WTC11 (cell line): Measurements from ENCODE around the gene CYSTM1. TPM values are rescaled to one million over a fixed set of nuclear protein-coding genes. Genes with fewer than 3 reads are reported as not detected.

Source experiments
- ATAC-seq: fragments of 200-7000 bp; cut with Tn5 transposase; 2 replicates; pipeline ENCODE4 v1.10.0; 2021; ENCODE audit warnings: mild to moderate bottlenecking, moderate library complexity
- CTCF ChIA-PET: fragments of 300-600 bp; sonication (Branson Sonifier 250); formaldehyde crosslinking; loops from one replicate; lab custom pipeline; 2021; ENCODE audit warnings: antibody characterized with exemption; lab: Charles Lee
- POLR2A ChIA-PET: fragments of 350-600 bp; sonication (Branson Sonifier 250); formaldehyde crosslinking; loops from one replicate; lab custom pipeline; 2021; ENCODE audit warnings: antibody characterized with exemption; lab: Charles Lee
- DNase-seq: peaks from one replicate; pipeline ENCODE4 v3.0.0; 2021; ENCODE audit warnings: low spot score
- H3K27ac Mint-ChIP-seq: 2 replicates; pipeline ENCODE4 v1.8.0; 2021; ENCODE audit warnings: mixed read lengths
- H3K27me3 Mint-ChIP-seq: 2 replicates; pipeline ENCODE4 v1.8.0; 2021; ENCODE audit warnings: low read depth, mild to moderate bottlenecking, moderate library complexity, mixed read lengths
- H3K36me3 Mint-ChIP-seq: 2 replicates; pipeline ENCODE4 v1.8.0; 2021; ENCODE audit warnings: mixed read lengths
- H3K4me1 Mint-ChIP-seq: 2 replicates; pipeline ENCODE4 v1.8.0; 2022; ENCODE audit warnings: mixed read lengths
- H3K4me3 Mint-ChIP-seq: 2 replicates; pipeline ENCODE4 v1.8.0; 2021; ENCODE audit warnings: mild to moderate bottlenecking, moderate library complexity, mixed read lengths
- H3K9me3 Mint-ChIP-seq: 2 replicates; pipeline ENCODE4 v1.8.0; 2021; ENCODE audit warnings: mixed read lengths
- CREB1 ChIP-seq: sonication (generic); formaldehyde crosslinking; IDR thresholded peaks from 2 replicates; pipeline ENCODE4 v1.8.0; 2023; ENCODE audit warnings: mild to moderate bottlenecking, missing genetic modification reagents
- EMX1 ChIP-seq: fragments of 250-450 bp; sonication (Bioruptor Pico); IDR thresholded peaks from 2 replicates; pipeline ENCODE4 v1.8.0; 2021; ENCODE audit warnings: mild to moderate bottlenecking
- GTF2I ChIP-seq: fragments of 250-450 bp; sonication (Bioruptor Pico); conservative IDR thresholded peaks from 2 replicates; pipeline ENCODE4 v1.4.0; 2021; ENCODE audit warnings: mild to moderate bottlenecking
- IRF2 ChIP-seq: sonication (generic); formaldehyde crosslinking; IDR thresholded peaks from 2 replicates; pipeline ENCODE4 v1.8.0; 2022; ENCODE audit warnings: low read depth, missing genetic modification reagents, borderline replicate concordance
- KAT7 ChIP-seq: sonication (generic); formaldehyde crosslinking; IDR thresholded peaks from 2 replicates; pipeline ENCODE4 v1.8.1; 2023; ENCODE audit warnings: missing genetic modification reagents, mild to moderate bottlenecking, borderline replicate concordance
- PRRX2 ChIP-seq: fragments of 250-450 bp; sonication (Bioruptor Pico); IDR thresholded peaks from 2 replicates; pipeline ENCODE4 v1.8.0; 2021; ENCODE audit warnings: mild to moderate bottlenecking
- TEAD4 ChIP-seq: sonication (generic); formaldehyde crosslinking; IDR thresholded peaks from 2 replicates; pipeline ENCODE4 v1.8.0; 2022; ENCODE audit warnings: mild to moderate bottlenecking, missing genetic modification reagents
- ZNF232 ChIP-seq: sonication (generic); formaldehyde crosslinking; IDR thresholded peaks from 2 replicates; pipeline ENCODE4 v1.8.0; 2022; ENCODE audit warnings: mild to moderate bottlenecking, missing genetic modification reagents
- ZNF423 ChIP-seq: fragments of 250-450 bp; sonication (Bioruptor Pico); IDR thresholded peaks from 2 replicates; pipeline ENCODE4 v2.1.2; 2022; ENCODE audit warnings: mild to moderate bottlenecking, moderate library complexity
- total RNA-seq: library from RNA; stranded (reverse); gene quantifications from 3 replicates; pipeline ENCODE4 v1.2.3, GENCODE V29; 2021
- TF ChIP-seq, protein P1 (sequence below): sonication (generic); formaldehyde crosslinking; IDR thresholded peaks from 2 replicates; pipeline ENCODE4 v1.8.1; 2022; ENCODE audit warnings: low read depth, mild to moderate bottlenecking, moderate library complexity, missing genetic modification reagents, borderline replicate concordance
- TF ChIP-seq, protein P2 (sequence below): sonication (generic); formaldehyde crosslinking; IDR thresholded peaks from 2 replicates; pipeline ENCODE4 v1.8.1; 2023; ENCODE audit warnings: mild to moderate bottlenecking, missing genetic modification reagents, moderate library complexity
- TF ChIP-seq, protein P3 (sequence below): sonication (generic); formaldehyde crosslinking; IDR thresholded peaks from 2 replicates; pipeline ENCODE4 v1.8.1; 2022; ENCODE audit warnings: low read depth, missing genetic modification reagents, borderline replicate concordance
- TF ChIP-seq, protein P4 (sequence below): sonication (generic); formaldehyde crosslinking; IDR thresholded peaks from 2 replicates; pipeline ENCODE4 v1.8.0; 2023; ENCODE audit warnings: mild to moderate bottlenecking, missing genetic modification reagents
- TF ChIP-seq, protein P5 (sequence below): fragments of 250-450 bp; sonication (Bioruptor Pico); conservative IDR thresholded peaks from 2 replicates; pipeline ENCODE4 v1.9.0; 2021; ENCODE audit warnings: mild to moderate bottlenecking
- TF ChIP-seq, protein P6 (sequence below): sonication (generic); formaldehyde crosslinking; IDR thresholded peaks from 2 replicates; pipeline ENCODE4 v1.8.0; 2022; ENCODE audit warnings: mild to moderate bottlenecking, missing genetic modification reagents
- TF ChIP-seq, protein P7 (sequence below): sonication (generic); formaldehyde crosslinking; IDR thresholded peaks from 2 replicates; pipeline ENCODE4 v1.8.0; 2022; ENCODE audit warnings: missing genetic modification reagents
- TF ChIP-seq, protein P8 (sequence below): sonication (generic); formaldehyde crosslinking; IDR thresholded peaks from 2 replicates; pipeline ENCODE4 v1.8.0; 2023; ENCODE audit warnings: missing genetic modification reagents, mild to moderate bottlenecking, borderline replicate concordance

Gene CYSTM1
- total RNA-seq, 1 experiment from 2014 or later = 29.3 TPM

DNA sequence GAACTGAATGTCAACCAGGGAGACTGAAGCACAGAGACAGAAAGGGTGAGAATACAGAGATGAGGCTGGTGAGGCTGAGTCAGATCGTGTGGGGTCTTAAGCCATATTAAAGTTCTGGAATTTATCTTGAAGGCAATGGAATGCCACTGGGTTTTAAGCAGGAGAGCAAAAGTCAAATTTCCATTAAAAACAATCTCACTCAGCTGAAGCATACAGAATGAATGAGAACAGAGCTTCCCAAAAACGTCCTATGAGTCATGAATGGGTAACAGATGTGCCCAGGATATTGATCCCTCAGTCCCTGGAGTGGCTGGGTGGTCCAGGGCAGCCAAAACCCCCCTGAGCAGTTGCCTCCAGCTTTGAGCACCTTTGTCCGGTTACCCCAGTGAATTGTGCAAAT, 83.0 kb downstream of the CYSTM1 start:
- H3K9me3 Mint-ChIP-seq = peaks cover 4% of the 10 kb centered on the region
- no peak overlapping the region for H3K4me3 Mint-ChIP-seq
- no peak overlapping the region for H3K27ac Mint-ChIP-seq
- ATAC-seq (no peak), DNase-seq (no peak)
- H3K36me3 Mint-ChIP-seq = peaks cover 8% of the 10 kb centered on the region; the same call in 1 of the 2 replicates
- ChIA-PET CTCF (interaction anchor here (4.5 to 4.8 kb wide), 2 partner anchors 13 to 88 kb away, joined by 29 to 34 read pairs; partner anchors contain the start of gene HBEGF), POLR2A (no interaction called here)
- TF ChIP-seq CREB1 (no peak), KAT7 (CRISPR knock-in tag) (no peak), GTF2I (CRISPR knock-in tag) (no peak)
- TF ChIP-seq, protein P1, sequence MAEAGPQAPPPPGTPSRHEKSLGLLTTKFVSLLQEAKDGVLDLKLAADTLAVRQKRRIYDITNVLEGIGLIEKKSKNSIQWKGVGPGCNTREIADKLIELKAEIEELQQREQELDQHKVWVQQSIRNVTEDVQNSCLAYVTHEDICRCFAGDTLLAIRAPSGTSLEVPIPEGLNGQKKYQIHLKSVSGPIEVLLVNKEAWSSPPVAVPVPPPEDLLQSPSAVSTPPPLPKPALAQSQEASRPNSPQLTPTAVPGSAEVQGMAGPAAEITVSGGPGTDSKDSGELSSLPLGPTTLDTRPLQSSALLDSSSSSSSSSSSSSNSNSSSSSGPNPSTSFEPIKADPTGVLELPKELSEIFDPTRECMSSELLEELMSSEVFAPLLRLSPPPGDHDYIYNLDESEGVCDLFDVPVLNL (CRISPR knock-in tag) = no peak
- TF ChIP-seq, protein P2, sequence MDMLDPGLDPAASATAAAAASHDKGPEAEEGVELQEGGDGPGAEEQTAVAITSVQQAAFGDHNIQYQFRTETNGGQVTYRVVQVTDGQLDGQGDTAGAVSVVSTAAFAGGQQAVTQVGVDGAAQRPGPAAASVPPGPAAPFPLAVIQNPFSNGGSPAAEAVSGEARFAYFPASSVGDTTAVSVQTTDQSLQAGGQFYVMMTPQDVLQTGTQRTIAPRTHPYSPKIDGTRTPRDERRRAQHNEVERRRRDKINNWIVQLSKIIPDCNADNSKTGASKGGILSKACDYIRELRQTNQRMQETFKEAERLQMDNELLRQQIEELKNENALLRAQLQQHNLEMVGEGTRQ (CRISPR knock-in tag) = no peak
- H3K4me1 Mint-ChIP-seq = peaks cover 10% of the 10 kb centered on the region
- no peaks in the 10 kb centered on the region for H3K27me3 Mint-ChIP-seq

DNA sequence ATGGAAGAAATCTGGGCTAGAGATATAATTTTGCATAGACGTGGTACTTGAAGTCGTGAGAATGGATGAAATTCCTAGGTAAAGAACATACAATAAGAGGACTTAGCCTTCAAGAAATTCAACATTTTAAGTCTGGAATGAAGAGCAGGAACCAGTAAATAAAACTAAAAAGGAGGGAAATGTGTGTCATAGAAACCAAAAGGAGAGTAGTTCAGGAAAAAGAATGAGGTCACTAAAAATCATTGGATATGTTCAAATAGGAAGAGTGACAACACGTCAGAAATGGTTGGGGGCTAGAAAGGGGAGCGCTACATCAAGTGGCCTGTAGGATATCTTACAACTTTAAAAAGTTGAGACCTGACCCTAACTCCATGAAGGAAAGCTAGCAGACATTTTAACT, 83.9 kb downstream of the CYSTM1 start:
- ChIA-PET POLR2A (no interaction called here), CTCF (interaction anchor here (4.5 to 4.8 kb wide), 2 partner anchors 14 to 87 kb away, joined by 29 to 34 read pairs; partner anchors contain the start of gene HBEGF)
- Mint-ChIP-seq H3K9me3 (peaks cover 4% of the 10 kb centered on the region), H3K27me3 (no peaks in the 10 kb centered on the region), H3K4me3 (no peak overlapping the region), H3K4me1 (peaks cover 10% of the 10 kb centered on the region), H3K27ac (no peak overlapping the region), H3K36me3 (peaks cover 8% of the 10 kb centered on the region; the same call in 1 of the 2 replicates)
- DNase-seq (no peak), ATAC-seq (no peak)
- TF ChIP-seq, protein P3, sequence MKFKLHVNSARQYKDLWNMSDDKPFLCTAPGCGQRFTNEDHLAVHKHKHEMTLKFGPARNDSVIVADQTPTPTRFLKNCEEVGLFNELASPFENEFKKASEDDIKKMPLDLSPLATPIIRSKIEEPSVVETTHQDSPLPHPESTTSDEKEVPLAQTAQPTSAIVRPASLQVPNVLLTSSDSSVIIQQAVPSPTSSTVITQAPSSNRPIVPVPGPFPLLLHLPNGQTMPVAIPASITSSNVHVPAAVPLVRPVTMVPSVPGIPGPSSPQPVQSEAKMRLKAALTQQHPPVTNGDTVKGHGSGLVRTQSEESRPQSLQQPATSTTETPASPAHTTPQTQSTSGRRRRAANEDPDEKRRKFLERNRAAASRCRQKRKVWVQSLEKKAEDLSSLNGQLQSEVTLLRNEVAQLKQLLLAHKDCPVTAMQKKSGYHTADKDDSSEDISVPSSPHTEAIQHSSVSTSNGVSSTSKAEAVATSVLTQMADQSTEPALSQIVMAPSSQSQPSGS = no peak
- no peak for TF ChIP-seq TEAD4 (CRISPR knock-in tag)
- no peak for TF ChIP-seq PRRX2
- no peak for TF ChIP-seq ZNF423 (CRISPR knock-in tag)
- TF ChIP-seq ZNF232 (CRISPR knock-in tag) = no peak
- TF ChIP-seq IRF2 = no peak
- TF ChIP-seq, protein P4, sequence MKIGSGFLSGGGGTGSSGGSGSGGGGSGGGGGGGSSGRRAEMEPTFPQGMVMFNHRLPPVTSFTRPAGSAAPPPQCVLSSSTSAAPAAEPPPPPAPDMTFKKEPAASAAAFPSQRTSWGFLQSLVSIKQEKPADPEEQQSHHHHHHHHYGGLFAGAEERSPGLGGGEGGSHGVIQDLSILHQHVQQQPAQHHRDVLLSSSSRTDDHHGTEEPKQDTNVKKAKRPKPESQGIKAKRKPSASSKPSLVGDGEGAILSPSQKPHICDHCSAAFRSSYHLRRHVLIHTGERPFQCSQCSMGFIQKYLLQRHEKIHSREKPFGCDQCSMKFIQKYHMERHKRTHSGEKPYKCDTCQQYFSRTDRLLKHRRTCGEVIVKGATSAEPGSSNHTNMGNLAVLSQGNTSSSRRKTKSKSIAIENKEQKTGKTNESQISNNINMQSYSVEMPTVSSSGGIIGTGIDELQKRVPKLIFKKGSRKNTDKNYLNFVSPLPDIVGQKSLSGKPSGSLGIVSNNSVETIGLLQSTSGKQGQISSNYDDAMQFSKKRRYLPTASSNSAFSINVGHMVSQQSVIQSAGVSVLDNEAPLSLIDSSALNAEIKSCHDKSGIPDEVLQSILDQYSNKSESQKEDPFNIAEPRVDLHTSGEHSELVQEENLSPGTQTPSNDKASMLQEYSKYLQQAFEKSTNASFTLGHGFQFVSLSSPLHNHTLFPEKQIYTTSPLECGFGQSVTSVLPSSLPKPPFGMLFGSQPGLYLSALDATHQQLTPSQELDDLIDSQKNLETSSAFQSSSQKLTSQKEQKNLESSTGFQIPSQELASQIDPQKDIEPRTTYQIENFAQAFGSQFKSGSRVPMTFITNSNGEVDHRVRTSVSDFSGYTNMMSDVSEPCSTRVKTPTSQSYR = no peak
- TF ChIP-seq GTF2I (CRISPR knock-in tag) = no peak
- TF ChIP-seq, protein P5, sequence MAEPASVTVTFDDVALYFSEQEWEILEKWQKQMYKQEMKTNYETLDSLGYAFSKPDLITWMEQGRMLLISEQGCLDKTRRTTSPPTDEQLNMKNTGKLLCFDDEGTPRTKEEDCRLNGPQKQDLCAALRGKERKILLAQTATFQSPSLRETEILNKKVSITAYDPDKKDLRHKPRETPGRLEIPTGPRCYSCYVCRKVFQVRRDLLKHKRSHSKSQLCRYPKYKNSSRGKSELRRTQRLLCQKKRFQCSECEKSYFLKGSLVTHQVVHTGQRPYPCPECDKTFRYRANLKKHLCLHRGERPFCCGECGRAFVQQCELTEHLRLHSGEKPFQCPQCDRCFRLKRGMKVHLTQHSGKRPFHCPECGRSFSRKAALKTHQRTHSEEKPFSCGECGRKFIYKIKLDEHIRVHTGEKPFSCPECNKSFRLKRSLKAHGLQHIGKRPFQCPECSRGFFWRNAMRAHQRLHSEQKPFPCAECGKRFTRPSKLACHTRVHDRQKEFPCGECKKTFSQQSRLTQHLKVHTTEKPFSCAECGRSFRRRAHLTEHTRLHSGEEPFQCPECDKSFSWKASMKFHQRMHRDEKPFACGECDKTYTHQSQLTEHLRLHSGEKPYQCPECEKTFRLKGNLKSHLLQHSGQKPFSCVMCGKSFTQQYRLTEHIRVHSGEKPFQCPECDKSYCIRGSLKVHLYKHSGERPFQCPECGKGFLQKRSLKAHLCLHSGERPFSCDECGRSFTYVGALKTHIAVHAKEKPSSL (CRISPR knock-in tag) = no peak
- TF ChIP-seq EMX1 (CRISPR knock-in tag) = no peak
- no peak for TF ChIP-seq KAT7 (CRISPR knock-in tag)
- TF ChIP-seq, protein P6, sequence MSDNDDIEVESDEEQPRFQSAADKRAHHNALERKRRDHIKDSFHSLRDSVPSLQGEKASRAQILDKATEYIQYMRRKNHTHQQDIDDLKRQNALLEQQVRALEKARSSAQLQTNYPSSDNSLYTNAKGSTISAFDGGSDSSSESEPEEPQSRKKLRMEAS (CRISPR knock-in tag) = no peak
- TF ChIP-seq, protein P7, sequence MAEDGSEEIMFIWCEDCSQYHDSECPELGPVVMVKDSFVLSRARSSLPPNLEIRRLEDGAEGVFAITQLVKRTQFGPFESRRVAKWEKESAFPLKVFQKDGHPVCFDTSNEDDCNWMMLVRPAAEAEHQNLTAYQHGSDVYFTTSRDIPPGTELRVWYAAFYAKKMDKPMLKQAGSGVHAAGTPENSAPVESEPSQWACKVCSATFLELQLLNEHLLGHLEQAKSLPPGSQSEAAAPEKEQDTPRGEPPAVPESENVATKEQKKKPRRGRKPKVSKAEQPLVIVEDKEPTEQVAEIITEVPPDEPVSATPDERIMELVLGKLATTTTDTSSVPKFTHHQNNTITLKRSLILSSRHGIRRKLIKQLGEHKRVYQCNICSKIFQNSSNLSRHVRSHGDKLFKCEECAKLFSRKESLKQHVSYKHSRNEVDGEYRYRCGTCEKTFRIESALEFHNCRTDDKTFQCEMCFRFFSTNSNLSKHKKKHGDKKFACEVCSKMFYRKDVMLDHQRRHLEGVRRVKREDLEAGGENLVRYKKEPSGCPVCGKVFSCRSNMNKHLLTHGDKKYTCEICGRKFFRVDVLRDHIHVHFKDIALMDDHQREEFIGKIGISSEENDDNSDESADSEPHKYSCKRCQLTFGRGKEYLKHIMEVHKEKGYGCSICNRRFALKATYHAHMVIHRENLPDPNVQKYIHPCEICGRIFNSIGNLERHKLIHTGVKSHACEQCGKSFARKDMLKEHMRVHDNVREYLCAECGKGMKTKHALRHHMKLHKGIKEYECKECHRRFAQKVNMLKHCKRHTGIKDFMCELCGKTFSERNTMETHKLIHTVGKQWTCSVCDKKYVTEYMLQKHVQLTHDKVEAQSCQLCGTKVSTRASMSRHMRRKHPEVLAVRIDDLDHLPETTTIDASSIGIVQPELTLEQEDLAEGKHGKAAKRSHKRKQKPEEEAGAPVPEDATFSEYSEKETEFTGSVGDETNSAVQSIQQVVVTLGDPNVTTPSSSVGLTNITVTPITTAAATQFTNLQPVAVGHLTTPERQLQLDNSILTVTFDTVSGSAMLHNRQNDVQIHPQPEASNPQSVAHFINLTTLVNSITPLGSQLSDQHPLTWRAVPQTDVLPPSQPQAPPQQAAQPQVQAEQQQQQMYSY (CRISPR knock-in tag) = no peak
- TF ChIP-seq, protein P8, sequence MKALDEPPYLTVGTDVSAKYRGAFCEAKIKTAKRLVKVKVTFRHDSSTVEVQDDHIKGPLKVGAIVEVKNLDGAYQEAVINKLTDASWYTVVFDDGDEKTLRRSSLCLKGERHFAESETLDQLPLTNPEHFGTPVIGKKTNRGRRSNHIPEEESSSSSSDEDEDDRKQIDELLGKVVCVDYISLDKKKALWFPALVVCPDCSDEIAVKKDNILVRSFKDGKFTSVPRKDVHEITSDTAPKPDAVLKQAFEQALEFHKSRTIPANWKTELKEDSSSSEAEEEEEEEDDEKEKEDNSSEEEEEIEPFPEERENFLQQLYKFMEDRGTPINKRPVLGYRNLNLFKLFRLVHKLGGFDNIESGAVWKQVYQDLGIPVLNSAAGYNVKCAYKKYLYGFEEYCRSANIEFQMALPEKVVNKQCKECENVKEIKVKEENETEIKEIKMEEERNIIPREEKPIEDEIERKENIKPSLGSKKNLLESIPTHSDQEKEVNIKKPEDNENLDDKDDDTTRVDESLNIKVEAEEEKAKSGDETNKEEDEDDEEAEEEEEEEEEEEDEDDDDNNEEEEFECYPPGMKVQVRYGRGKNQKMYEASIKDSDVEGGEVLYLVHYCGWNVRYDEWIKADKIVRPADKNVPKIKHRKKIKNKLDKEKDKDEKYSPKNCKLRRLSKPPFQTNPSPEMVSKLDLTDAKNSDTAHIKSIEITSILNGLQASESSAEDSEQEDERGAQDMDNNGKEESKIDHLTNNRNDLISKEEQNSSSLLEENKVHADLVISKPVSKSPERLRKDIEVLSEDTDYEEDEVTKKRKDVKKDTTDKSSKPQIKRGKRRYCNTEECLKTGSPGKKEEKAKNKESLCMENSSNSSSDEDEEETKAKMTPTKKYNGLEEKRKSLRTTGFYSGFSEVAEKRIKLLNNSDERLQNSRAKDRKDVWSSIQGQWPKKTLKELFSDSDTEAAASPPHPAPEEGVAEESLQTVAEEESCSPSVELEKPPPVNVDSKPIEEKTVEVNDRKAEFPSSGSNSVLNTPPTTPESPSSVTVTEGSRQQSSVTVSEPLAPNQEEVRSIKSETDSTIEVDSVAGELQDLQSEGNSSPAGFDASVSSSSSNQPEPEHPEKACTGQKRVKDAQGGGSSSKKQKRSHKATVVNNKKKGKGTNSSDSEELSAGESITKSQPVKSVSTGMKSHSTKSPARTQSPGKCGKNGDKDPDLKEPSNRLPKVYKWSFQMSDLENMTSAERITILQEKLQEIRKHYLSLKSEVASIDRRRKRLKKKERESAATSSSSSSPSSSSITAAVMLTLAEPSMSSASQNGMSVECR (CRISPR knock-in tag) = no peak
